ENCODE measurements around the gene WWOX.

Gene WWOX

GRCh38 chr16:79026117-79026516 is 926.7 kb downstream of the WWOX start (continued):
- TF ChIP-seq, protein P1, sequence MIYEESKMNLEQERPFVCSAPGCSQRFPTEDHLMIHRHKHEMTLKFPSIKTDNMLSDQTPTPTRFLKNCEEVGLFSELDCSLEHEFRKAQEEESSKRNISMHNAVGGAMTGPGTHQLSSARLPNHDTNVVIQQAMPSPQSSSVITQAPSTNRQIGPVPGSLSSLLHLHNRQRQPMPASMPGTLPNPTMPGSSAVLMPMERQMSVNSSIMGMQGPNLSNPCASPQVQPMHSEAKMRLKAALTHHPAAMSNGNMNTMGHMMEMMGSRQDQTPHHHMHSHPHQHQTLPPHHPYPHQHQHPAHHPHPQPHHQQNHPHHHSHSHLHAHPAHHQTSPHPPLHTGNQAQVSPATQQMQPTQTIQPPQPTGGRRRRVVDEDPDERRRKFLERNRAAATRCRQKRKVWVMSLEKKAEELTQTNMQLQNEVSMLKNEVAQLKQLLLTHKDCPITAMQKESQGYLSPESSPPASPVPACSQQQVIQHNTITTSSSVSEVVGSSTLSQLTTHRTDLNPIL (CRISPR knock-in tag; IDR thresholded peaks at IDR 0.05; ENCODE audit: low read depth), result no peak
- TF ChIP-seq SNAI2 (CRISPR knock-in tag; IDR thresholded peaks at IDR 0.05) (no peak), TSHZ2 (CRISPR knock-in tag; IDR thresholded peaks at IDR 0.05) (no peak), ZNF8 (CRISPR knock-in tag; IDR thresholded peaks at IDR 0.05) (no peak), ISL1 (CRISPR knock-in tag; IDR thresholded peaks at IDR 0.05) (no peak), TCF4 (CRISPR knock-in tag; IDR thresholded peaks at IDR 0.05; ENCODE audit: borderline replicate concordance) (no peak)
- TF ChIP-seq, protein P2, sequence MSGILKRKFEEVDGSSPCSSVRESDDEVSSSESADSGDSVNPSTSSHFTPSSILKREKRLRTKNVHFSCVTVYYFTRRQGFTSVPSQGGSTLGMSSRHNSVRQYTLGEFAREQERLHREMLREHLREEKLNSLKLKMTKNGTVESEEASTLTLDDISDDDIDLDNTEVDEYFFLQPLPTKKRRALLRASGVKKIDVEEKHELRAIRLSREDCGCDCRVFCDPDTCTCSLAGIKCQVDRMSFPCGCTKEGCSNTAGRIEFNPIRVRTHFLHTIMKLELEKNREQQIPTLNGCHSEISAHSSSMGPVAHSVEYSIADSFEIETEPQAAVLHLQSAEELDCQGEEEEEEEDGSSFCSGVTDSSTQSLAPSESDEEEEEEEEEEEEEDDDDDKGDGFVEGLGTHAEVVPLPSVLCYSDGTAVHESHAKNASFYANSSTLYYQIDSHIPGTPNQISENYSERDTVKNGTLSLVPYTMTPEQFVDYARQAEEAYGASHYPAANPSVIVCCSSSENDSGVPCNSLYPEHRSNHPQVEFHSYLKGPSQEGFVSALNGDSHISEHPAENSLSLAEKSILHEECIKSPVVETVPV (CRISPR knock-in tag; IDR thresholded peaks at IDR 0.05), result no peak

GRCh38 chr16:79036541-79036940 is 937.1 kb downstream of the WWOX start:
- TF ChIP-seq SNAI2 (CRISPR knock-in tag; IDR thresholded peaks at IDR 0.05) (no peak), ESRRG (CRISPR knock-in tag; IDR thresholded peaks at IDR 0.05) (no peak), BACH2 (CRISPR knock-in tag; IDR thresholded peaks at IDR 0.05; ENCODE audit: borderline replicate concordance) (no peak), ARNTL (CRISPR knock-in tag; IDR thresholded peaks at IDR 0.05; ENCODE audit: borderline replicate concordance, low read depth) (no peak), OSR1 (CRISPR knock-in tag; IDR thresholded peaks at IDR 0.05) (no peak), GLIS3 (CRISPR knock-in tag; IDR thresholded peaks at IDR 0.05) (no peak)
- TF ChIP-seq, protein P2 (CRISPR knock-in tag; IDR thresholded peaks at IDR 0.05), result no peak
- ATAC-seq, result no peak

GRCh38 chr16:79037521-79038373 is 938.3 kb downstream of the WWOX start:
- TF ChIP-seq, protein P1 (CRISPR knock-in tag; IDR thresholded peaks at IDR 0.05; ENCODE audit: low read depth), result no peak
- TF ChIP-seq RARB (CRISPR knock-in tag; IDR thresholded peaks at IDR 0.05), result no peak
- no peak for TF ChIP-seq ISL1 (CRISPR knock-in tag; IDR thresholded peaks at IDR 0.05)
- no peak for TF ChIP-seq ZC3H10 (CRISPR knock-in tag; IDR thresholded peaks at IDR 0.05)
- TF ChIP-seq TSHZ2 (CRISPR knock-in tag; IDR thresholded peaks at IDR 0.05), result no peak
- ATAC-seq, result no peak

DNA sequence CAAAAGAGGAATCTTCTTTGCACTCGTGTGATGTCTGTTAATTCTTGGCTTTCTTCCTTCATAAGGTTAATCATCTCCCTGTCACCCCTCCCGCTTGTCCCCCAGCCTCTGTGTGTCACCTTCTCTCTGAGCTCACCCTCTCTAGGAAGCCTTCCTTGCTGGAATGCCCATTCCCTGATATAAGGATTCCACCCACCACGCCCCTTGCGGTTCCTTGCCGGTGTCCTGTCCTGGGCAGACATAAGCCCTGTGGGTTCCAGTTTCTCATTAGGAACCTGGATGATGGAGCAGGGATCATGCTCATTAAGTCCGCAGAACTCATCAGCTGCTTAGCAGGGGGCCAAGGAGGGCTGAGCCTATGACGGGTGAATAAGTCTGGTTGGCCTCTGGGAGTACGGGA is 941.8 kb downstream of the WWOX start:
- no peak for ATAC-seq
- TF ChIP-seq ESRRG (CRISPR knock-in tag; IDR thresholded peaks at IDR 0.05) (no peak), ZNF565 (CRISPR knock-in tag; conservative IDR thresholded peaks at IDR 0.05; ENCODE audit: low read depth) (no peak), TCF4 (CRISPR knock-in tag; IDR thresholded peaks at IDR 0.05; ENCODE audit: borderline replicate concordance) (no peak), TOX (CRISPR knock-in tag; IDR thresholded peaks at IDR 0.05; ENCODE audit: borderline replicate concordance) (no peak), PATZ1 (CRISPR knock-in tag; IDR thresholded peaks at IDR 0.05; ENCODE audit: borderline replicate concordance) (no peak), ZNF70 (CRISPR knock-in tag; IDR thresholded peaks at IDR 0.05) (no peak)
- TF ChIP-seq, protein P2 (CRISPR knock-in tag; IDR thresholded peaks at IDR 0.05), result no peak

Data from SK-N-SH treated with all-trans-retinoic acid at 6 μM for 48 hours (cell line).